Smooth muscle cell of the umbilical artery (primary cell): ENCODE results near the gene GEMIN4. TPM values are rescaled to one million over a fixed set of nuclear protein-coding genes. Genes with fewer than 3 reads are reported as not detected.

ENCODE experiments used
- total RNA-seq: library from RNA; depleted of rRNA; stranded (reverse); fragments of >200 nt; gene quantifications from 2 replicates; pipeline ENCODE4 v1.2.3, GENCODE V29; 2014

GEMIN4 gene
- 8.0 and 16.7 TPM in 2 replicates for total RNA-seq

DNA sequence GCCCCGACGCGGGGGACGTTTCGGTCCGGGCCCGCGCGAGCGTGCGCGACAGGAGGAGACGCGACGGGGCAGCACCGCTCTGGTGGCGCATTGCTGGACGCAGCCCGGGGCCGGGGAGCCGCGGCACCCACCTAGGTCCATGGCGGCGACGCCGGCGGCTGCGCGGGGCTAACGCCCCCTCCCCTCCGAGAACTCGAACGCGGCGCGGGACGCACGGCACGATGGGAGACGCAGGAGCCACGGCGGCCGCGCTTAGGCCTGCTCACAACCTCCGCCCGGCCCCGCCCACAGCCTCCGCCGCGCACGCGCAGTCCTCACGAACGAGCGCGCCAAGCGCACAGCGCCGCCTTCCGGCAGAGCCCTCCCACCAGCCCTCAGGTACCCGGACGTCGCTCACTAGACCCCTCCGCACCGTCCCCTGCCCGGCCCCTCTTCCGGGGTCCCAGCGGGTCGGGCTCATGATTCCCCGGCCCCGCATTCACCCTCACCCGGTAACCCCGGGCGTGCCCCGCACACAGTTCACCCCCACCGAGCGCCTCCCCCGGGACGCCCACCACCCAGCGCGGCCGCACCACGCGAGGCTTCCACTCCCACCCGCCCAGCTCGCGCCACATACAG, at the start of gene GEMIN4:
Gene GEMIN4 (minus strand): TSS at position 263 of the 618 bp plus-strand sequence. CDS start 122 bp downstream, at position 141.

DNA sequence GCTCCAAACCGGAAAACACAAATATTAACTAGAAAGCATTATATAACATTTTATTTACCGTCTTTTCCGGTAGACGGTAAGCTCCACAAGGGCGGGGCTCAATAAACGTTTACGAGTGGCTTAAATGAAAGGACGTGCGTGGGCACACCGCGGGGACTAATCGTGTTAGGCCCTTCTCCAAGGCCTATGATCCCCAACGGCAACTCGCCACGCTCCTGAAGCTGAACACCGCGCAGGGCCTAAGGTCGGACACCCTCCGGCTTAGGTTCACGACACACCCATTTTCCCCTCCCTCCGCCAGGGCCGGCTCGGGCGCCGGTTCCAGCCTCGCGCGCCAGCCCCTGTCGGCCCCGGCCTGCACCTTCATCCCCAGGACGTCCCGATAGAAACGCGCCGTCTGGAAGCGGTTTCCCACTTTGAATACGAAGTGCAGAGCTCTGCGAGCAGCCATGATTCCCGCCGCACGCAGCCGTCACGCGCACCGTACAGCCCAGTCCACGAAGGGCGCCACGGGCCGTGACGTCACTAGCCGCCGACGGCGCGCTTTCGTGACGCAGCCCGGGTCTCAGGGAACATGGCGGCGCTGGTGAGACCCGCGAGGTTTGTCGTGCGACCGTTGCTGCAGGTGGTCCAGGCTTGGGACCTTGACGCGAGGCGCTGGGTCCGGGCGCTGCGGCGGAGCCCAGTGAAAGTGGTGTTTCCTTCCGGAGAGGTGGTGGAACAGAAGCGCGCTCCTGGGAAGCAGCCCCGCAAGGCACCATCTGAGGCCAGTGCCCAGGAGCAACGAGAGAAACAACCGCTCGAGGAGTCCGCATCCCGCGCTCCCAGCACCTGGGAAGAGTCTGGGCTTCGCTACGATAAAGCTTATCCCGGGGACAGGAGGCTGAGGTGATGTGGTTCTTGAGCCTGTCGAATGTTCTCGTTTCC, 30.0 kb upstream of the GEMIN4 start, which contains the start of the genes GLOD4 and MRM3:
Gene GLOD4 (minus strand): TSS at position 476 of the 927 bp plus-strand sequence. CDS start 25 bp downstream, at position 451.
Gene MRM3 (plus strand): TSS at position 549 of the 927 bp plus-strand sequence. CDS start 26 bp downstream, at position 575.

DNA sequence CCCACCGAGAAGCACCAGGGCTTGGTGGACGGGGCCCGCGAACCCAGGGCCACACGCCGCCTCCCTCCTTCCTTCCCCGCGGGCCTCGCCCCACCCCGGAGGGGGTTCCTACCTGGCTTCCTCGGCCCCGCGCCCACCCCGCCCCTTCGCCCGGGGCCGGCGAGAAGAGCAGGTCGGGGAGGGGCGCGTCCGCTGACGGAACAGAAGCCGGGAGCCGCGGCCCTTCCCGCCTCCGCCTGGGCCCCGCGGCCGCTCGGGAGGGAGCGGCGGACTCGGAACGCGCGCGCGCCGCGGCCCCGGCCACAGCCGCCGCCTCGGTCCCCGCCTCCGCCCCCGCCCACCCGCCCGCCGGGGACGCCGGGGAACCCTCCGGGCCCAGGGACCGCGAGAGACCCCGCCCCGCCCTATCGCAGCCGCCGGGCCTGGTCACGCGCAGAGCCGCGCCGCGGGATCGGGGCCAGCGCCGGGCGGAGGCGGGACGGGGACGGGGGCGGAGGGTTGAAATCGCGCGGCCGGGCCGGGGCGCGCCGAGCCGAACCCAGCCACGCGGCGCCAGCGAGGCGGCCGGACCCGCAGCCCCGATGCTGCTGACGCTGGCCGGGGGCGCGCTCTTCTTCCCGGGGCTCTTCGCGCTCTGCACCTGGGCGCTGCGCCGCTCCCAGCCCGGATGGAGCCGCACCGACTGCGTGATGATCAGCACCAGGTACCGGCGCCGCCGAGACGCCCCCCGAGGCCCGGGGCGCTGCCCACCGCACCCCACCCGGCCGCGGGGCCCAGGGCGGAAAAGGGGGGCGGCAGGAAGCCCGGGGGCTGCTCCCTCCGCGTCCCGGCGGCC, 19.8 kb downstream of the GEMIN4 start, which contains the start of gene TLCD3A:
Gene TLCD3A (plus strand): TSS at position 530 of the 835 bp plus-strand sequence. CDS start 52 bp downstream, at position 582.

Other genes with a start within 250 kb of the GEMIN4 start
- 18.4 and 32.1 TPM in 2 replicates for gene VPS53, start 37.4 kb downstream of the GEMIN4 start, total RNA-seq
- 30.3 and 32.1 TPM in 2 replicates for gene TLCD3A, start 19.7 kb downstream of the GEMIN4 start, total RNA-seq
- gene GLOD4, start 30.0 kb upstream of the GEMIN4 start, total RNA-seq, result 55.2 and 145 TPM in 2 replicates
- gene MRM3, start 30.1 kb upstream of the GEMIN4 start, total RNA-seq, result 13.1 and 17.8 TPM in 2 replicates
- gene NXN, start 227.5 kb upstream of the GEMIN4 start, total RNA-seq, result 35.0 and 55.8 TPM in 2 replicates
- 14.3 and 15.7 TPM in 2 replicates for gene TIMM22, start 244.9 kb upstream of the GEMIN4 start, total RNA-seq